Activated CD4-positive, CD25-positive, alpha-beta regulatory T cell treated with anti-CD3 and anti-CD28 coated beads, Interleukin-2, amount 50 U/mL, for 24 hours (primary cell): ENCODE results near the gene NPAT.
"Not testable (repeated sequence)": the region's sequence is repeated elsewhere in the genome, so short reads cannot be mapped to it uniquely, and the experiment has no call there.

Experiments used
- ATAC-seq, 2 donors: fragments of 150-1000 bp; cut with Tn5 transposase; one replicate each; pipeline ENCODE4 v1.10.0; 2021; ENCODE audit warnings: mild to moderate bottlenecking in 1 of 2, moderate library complexity in 1 of 2

The NPAT gene

GRCh38 chr11:108147150-108147549, 75.3 kb downstream of the NPAT start:
- no peak for ATAC-seq

GRCh38 chr11:108144615-108145014, 77.8 kb downstream of the NPAT start:
- peak; percentile 46 to 58 for ATAC-seq

- no peak for ATAC-seq
Measured at GRCh38 chr11:108142304-108142703, 80.1 kb downstream of the NPAT start.

- ATAC-seq: peak; percentile 27 to 59
Measured at GRCh38 chr11:108137212-108137611, 85.2 kb downstream of the NPAT start.

- ATAC-seq: peak; percentile 69 to 82
Measured at GRCh38 chr11:108135845-108136544, 86.4 kb downstream of the NPAT start.

- not testable (repeated sequence) for ATAC-seq
Measured at GRCh38 chr11:108132993-108133538, 89.4 kb downstream of the NPAT start.

GRCh38 chr11:108131993-108132392, 90.4 kb downstream of the NPAT start:
- no peak for ATAC-seq

GRCh38 chr11:108128772-108129171, 93.7 kb downstream of the NPAT start:
- no peak for ATAC-seq

- no peak for ATAC-seq
Measured at GRCh38 chr11:108125096-108125495, 97.3 kb downstream of the NPAT start.

- ATAC-seq: no peak
Measured at GRCh38 chr11:108122166-108122628, 100.2 kb downstream of the NPAT start.

GRCh38 chr11:108121274-108122155, 100.9 kb downstream of the NPAT start, which contains the start of gene ACAT1:
Gene ACAT1 (plus strand): TSS chr11:108121567. CDS start chr11:108121607, 40 bp downstream.
- ATAC-seq: peak; percentile 98 to 99

- not testable (repeated sequence) for ATAC-seq
Measured at GRCh38 chr11:108120936-108121273, 101.5 kb downstream of the NPAT start.

- no peak for ATAC-seq
Measured at GRCh38 chr11:108117746-108118371, 104.6 kb downstream of the NPAT start.

- no peak for ATAC-seq
Measured at GRCh38 chr11:108115500-108116140, 106.8 kb downstream of the NPAT start.

- ATAC-seq: no peak
Measured at GRCh38 chr11:108112057-108112456, 110.4 kb downstream of the NPAT start.

GRCh38 chr11:108111126-108111525, 111.3 kb downstream of the NPAT start:
- ATAC-seq: no peak
